OCI-LY7 (cell line): ENCODE measurements around the gene CCL3. TPM values are rescaled to one million over a fixed set of nuclear protein-coding genes. Genes with fewer than 3 reads are reported as not detected.
"Not testable (repeated sequence)": the region's sequence is repeated elsewhere in the genome, so short reads cannot be mapped to it uniquely, and the experiment has no call there.

ENCODE experiments used
- BruUV-seq: library from RNA; stranded (reverse); fragments of 400-500 nt; replicated peaks from 2 replicates; lab custom pipeline; 2021; lab: Mats Ljungman, UMichigan
- CTCF ChIA-PET: fragments of 300-600 bp; sonication (Branson Sonifier 250); formaldehyde crosslinking; loops from one replicate; lab custom pipeline; 2022; ENCODE audit warnings: antibody characterized with exemption; ENCODE audit not compliant: unreplicated experiment; lab: Charles Lee
- POLR2A ChIA-PET: fragments of 300-600 bp; sonication (Branson Sonifier 250); formaldehyde crosslinking; loops from one replicate; lab custom pipeline; 2022; ENCODE audit warnings: antibody characterized with exemption; lab: Charles Lee
- DNase-seq: peaks from one replicate; pipeline ENCODE4 v3.0.0-alpha.2; 2015; ENCODE audit warnings: low spot score
- H2AFZ ChIP-seq: fragments of 200-600 bp; sonication (generic), shearing (Covaris generic); 2 replicates; pipeline ENCODE4 v1.6.1; 2014; ENCODE audit warnings: mild to moderate bottlenecking, antibody characterized with exemption, low read length, moderate library complexity
- H3K27ac ChIP-seq: fragments of 200-600 bp; sonication (generic); 2 replicates; pipeline ENCODE4 v1.5.1; 2014; ENCODE audit warnings: mixed run types, low read depth, mild to moderate bottlenecking, moderate library complexity, low read length, inconsistent platforms; ENCODE audit not compliant: poor library complexity, severe bottlenecking
- H3K36me3 ChIP-seq: fragments of 200-600 bp; sonication (generic); 2 replicates; pipeline ENCODE4 v1.6.1; 2014; ENCODE audit warnings: mild to moderate bottlenecking, antibody characterized with exemption, low read length, moderate library complexity, mixed read lengths; ENCODE audit not compliant: insufficient read depth
- H3K4me1 ChIP-seq: fragments of 200-600 bp; sonication (generic); 2 replicates; pipeline ENCODE4 v1.5.1; 2014; ENCODE audit warnings: mild to moderate bottlenecking, low read length; ENCODE audit not compliant: insufficient read depth, poor library complexity, severe bottlenecking
- H3K4me2 ChIP-seq: fragments of 200-600 bp; sonication (generic); 2 replicates; pipeline ENCODE4 v1.6.1; 2014; ENCODE audit warnings: mild to moderate bottlenecking, low read length
- H3K4me3 ChIP-seq: fragments of 200-600 bp; sonication (generic); 2 replicates; pipeline ENCODE4 v1.5.1; 2014; ENCODE audit warnings: mild to moderate bottlenecking, low read depth, low read length; ENCODE audit not compliant: poor library complexity, severe bottlenecking
- H3K79me2 ChIP-seq: fragments of 200-600 bp; sonication (generic); 2 replicates; pipeline ENCODE4 v1.6.1; 2016; ENCODE audit warnings: low read depth, mild to moderate bottlenecking, low read length, moderate library complexity, mixed read lengths; ENCODE audit not compliant: insufficient read depth
- H3K9me2 ChIP-seq: fragments of 200-600 bp; sonication (generic); 2 replicates; pipeline ENCODE4 v1.6.1; 2016; ENCODE audit warnings: mild to moderate bottlenecking, low read length, mixed read lengths; ENCODE audit not compliant: insufficient read depth
- H3K9me3 ChIP-seq: fragments of 200-600 bp; sonication (generic); 2 replicates; pipeline ENCODE4 v1.6.1; 2014; ENCODE audit warnings: mild to moderate bottlenecking, mixed run types, low read length, mixed read lengths
- H4K20me1 ChIP-seq: fragments of 200-600 bp; sonication (generic); 2 replicates; pipeline ENCODE4 v1.6.1; 2014; ENCODE audit warnings: mild to moderate bottlenecking, antibody characterized with exemption, low read length, moderate library complexity, mixed read lengths; ENCODE audit not compliant: insufficient read depth
- CTCF ChIP-seq: fragments of 200-600 bp; sonication (generic); conservative IDR thresholded peaks from 2 replicates; pipeline ENCODE4 v1.5.1; 2014; ENCODE audit warnings: mild to moderate bottlenecking, antibody characterized with exemption, low read length, moderate library complexity, mixed read lengths
- EZH2phosphoT487 ChIP-seq: fragments of 200-600 bp; sonication (generic); IDR thresholded peaks from 2 replicates; pipeline ENCODE4 v1.6.1; 2018; ENCODE audit warnings: low read depth, borderline replicate concordance, mild to moderate bottlenecking, mixed run types, antibody characterized with exemption, low read length, moderate library complexity, mixed read lengths
- intact Hi-C: fragments of 100-400 bp; cut with micrococcal nuclease; formaldehyde crosslinking; loops from one replicate; pipeline ENCODE4 v1.10.0; 2022; ENCODE audit not compliant: unreplicated experiment
- total RNA-seq, 2 experiments: library from RNA; depleted of rRNA in 1 of 2; stranded (reverse); fragments of >200 nt in 1 of 2; shearing (Covaris generic) in 1 of 2; gene quantifications; 2 replicates each; pipeline ENCODE4 v1.2.3, GENCODE V29; 2014 to 2022

Gene CCL3
- total RNA-seq, 2 experiments from 2014 or later: not detected

GRCh38 chr17:36081681-36082471 is 8.1 kb downstream of the CCL3 start:
- H3K9me3 ChIP-seq, H3K27ac ChIP-seq, H3K36me3 ChIP-seq, BruUV-seq, H3K9me2 ChIP-seq, H3K4me1 ChIP-seq, H4K20me1 ChIP-seq, POLR2A ChIA-PET, DNase-seq, H2AFZ ChIP-seq, CTCF ChIA-PET, intact Hi-C loops, H3K4me3 ChIP-seq, H3K79me2 ChIP-seq, H3K4me2 ChIP-seq: not testable (repeated sequence)

- no peak overlapping the region for H2AFZ ChIP-seq
- no peak overlapping the region for H3K4me3 ChIP-seq
- TF ChIP-seq CTCF: no peak
- TF ChIP-seq EZH2phosphoT487: no peak
- no peaks in the 10 kb centered on the region for H3K79me2 ChIP-seq
- no peaks in the 10 kb centered on the region for H3K36me3 ChIP-seq
- H3K4me2 ChIP-seq: no peak overlapping the region
- no peaks in the 10 kb centered on the region for H3K4me1 ChIP-seq
- BruUV-seq: no TSS peak
- ChIA-PET POLR2A (no interaction called here), CTCF (no interaction called here)
- H3K27ac ChIP-seq: no peak overlapping the region
- no peaks in the 10 kb centered on the region for H4K20me1 ChIP-seq
- DNase-seq: no peak
- intact Hi-C loops: loop anchor here (1.0 to 10.0 kb wide), 2 partner anchors 75 to 100 kb away; no protein-coding TSS in a partner anchor
- H3K9me2 ChIP-seq: no peaks in the 10 kb centered on the region
- no peaks in the 10 kb centered on the region for H3K9me3 ChIP-seq
These were observed 15.6 kb downstream of the CCL3 start for GRCh38 chr17:36074365-36074764.

GRCh38 chr17:36072431-36073121 is 17.4 kb downstream of the CCL3 start:
- Histone ChIP-seq H2AFZ (no peak overlapping the region), H3K36me3 (no peaks in the 10 kb centered on the region), H4K20me1 (no peaks in the 10 kb centered on the region), H3K4me3 (no peak overlapping the region), H3K4me1 (no peaks in the 10 kb centered on the region), H3K9me2 (no peaks in the 10 kb centered on the region), H3K9me3 (no peaks in the 10 kb centered on the region), H3K27ac (no peak overlapping the region), H3K79me2 (no peaks in the 10 kb centered on the region), H3K4me2 (no peak overlapping the region)
- no TSS peak for BruUV-seq
- ChIA-PET CTCF (no interaction called here), POLR2A (no interaction called here)
- DNase-seq: peak; percentile 55
- TF ChIP-seq CTCF (peak; percentile 87), EZH2phosphoT487 (no peak)
- intact Hi-C loops: loop anchor here (10.0 kb wide), 1 partner anchor 98 kb away; no protein-coding TSS in a partner anchor
